VCaP (cell line): ENCODE results near the gene CDC20B.
A peak's percentile ranks its signal among the peaks of the same experiment; 100 is the strongest.

ENCODE experiments used
- H3K27ac ChIP-seq: fragments of 450-650 bp; 2 replicates; pipeline ENCODE4 v1.5.1; 2017
- CTCF ChIP-seq: fragments of 450-650 bp; conservative IDR thresholded peaks from 2 replicates; pipeline ENCODE4 v1.5.1; 2017; ENCODE audit warnings: mild to moderate bottlenecking, moderate library complexity

The CDC20B gene

GRCh38 chr5:55175781-55176175 lies 2.8 kb upstream of the CDC20B start:
- H3K27ac ChIP-seq: peak overlapping the region; percentile 36; the same call in 1 of the 2 replicates
- TF ChIP-seq CTCF: no peak

GRCh38 chr5:55173687-55174230 lies 782 bp upstream of the CDC20B start:
- TF ChIP-seq CTCF: no peak
- peak overlapping the region; percentile 42 for H3K27ac ChIP-seq

DNA sequence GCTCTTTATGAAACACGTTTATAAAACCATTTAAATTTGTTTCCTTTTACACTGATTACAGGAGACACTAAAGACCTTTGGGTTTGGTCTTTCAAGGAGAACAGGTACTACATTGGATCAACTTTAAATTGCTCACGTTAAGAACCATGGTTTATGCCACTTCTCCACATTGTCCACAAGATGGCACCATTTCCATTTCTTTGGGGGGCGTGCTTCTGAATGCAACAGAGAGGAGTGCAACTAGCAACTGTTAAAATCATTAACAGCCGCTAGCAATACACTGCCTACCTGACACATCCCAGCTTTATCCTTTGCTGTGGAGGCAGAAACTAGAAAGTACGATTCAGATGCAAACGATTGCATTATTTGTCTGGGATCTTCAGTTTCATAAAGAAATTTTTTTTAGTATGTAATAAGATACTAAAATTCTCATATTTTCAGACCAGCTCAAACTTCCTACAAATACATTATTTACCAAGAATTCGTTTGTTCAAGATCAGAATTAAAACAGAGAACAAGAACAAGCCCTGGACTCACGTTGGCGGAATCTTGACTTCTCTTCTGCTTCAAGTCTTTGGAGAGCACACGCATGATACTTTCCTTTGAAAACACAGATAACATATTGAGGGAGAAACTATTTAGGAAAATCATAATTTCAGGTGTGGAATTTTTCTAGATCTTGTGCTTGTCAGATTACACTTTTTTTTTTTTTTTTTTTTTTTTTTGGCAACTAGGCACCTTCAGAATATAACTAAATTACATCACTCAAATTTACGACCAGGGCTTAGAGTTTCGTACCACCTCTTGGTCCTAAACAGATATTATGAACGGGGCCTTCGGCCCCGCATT lies 702 bp downstream of the CDC20B start:
- peak; percentile 83 for TF ChIP-seq CTCF
- H3K27ac ChIP-seq: no peak overlapping the region

DNA sequence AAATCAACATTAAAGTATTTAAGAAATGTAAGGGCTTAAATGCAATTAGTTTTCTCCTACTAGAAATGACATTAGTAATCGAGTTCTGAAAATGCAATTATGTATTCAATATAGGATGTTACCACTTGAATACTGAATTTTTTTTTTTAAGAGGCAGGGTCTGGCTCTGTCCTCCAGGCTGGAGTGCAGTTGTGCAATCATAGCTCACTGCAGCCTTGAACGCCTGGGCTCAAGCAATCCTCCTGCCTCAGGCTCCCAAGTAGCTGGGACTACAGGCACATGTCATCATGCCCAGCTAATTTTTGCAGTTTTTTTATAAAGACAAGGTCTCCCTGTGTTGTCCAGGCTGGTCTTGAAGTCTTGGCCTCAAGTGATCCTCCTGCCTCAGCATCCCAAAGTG lies 1.5 kb downstream of the CDC20B start:
- no peak for TF ChIP-seq CTCF
- H3K27ac ChIP-seq: no peak overlapping the region

DNA sequence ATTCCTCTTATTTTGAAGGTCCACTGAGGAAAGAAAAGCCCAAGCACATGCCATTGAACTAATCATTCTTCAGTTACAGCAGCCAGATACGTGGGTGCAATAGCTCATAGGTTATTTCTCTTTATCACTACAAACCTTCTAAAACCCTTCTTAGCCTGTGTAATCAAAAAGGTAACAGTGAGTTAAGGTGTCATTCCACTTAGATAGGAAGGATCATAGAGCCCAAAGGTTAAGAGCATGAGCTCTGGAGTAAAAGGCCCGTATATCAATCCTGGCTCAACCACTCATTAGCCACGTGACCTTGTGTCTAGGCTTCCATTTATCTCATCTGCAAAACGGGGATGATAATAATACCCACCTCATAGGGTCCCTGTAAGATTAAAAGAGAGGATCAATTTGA lies 10.3 kb downstream of the CDC20B start:
- TF ChIP-seq CTCF: no peak
- H3K27ac ChIP-seq: no peak overlapping the region

GRCh38 chr5:55160493-55161209 lies 12.3 kb downstream of the CDC20B start:
- no peak overlapping the region for H3K27ac ChIP-seq
- no peak for TF ChIP-seq CTCF

DNA sequence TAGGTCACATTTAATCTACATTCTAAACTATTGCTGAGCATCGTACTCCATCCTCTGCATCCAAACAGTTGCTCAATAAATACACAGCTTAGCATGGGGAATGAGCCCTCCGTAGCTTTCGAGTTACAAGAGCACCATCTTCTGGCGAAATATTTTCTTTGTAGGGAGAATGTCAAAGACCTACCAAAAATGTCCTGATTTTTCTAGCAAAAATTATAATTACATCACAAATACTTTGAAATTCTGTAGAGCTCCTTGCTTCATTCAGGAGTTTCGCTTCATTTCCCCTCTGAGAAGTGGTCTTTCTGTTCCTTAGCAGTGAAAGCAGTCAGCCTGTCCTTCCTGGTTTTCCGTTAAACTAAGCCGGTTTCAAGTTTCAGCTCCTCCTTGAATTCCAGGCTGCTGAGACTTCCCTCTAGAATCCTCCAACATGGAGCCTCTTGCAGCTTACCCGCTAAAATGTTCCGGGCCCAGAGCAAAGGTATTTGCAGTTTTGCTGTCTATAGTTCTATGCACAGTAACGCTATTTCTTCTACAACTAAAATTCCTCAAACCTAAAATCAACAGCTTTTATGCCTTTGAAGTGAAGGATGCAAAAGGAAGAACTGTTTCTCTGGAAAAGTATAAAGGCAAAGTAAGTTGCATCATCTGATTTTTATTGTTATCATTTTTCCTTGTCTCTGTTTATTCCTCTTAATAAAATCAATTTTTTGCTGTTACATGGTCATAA lies 13.0 kb downstream of the CDC20B start, which contains the start of gene GPX8:
Gene GPX8, plus strand, starts transcription at position 409 of the 730 bp plus-strand sequence. Its CDS starts 22 bp downstream, at position 431.
- no peak within 1 kb of the TSS for H3K27ac ChIP-seq
- peak; percentile 66 for TF ChIP-seq CTCF
